GM18502 (cell line): ENCODE data around the gene TMEM178B.

Source experiments
- ATAC-seq: cut with Tn5 transposase; IDR thresholded peaks from one replicate; pipeline ENCODE4 v1.9.1; 2021; ENCODE audit warnings: mild to moderate bottlenecking; ENCODE audit not compliant: unreplicated experiment, poor library complexity

TMEM178B gene

GRCh38 chr7:141251180-141251579, 177.3 kb downstream of the TMEM178B start:
- ATAC-seq: no peak

- no peak for ATAC-seq
Observed at GRCh38 chr7:141251957-141252356, 178.1 kb downstream of the TMEM178B start.

GRCh38 chr7:141257597-141257996, 183.7 kb downstream of the TMEM178B start:
- ATAC-seq: no peak

- ATAC-seq: no peak
Observed at GRCh38 chr7:141258559-141258958, 184.7 kb downstream of the TMEM178B start.

- no peak for ATAC-seq
Observed at GRCh38 chr7:141262101-141263090, 188.5 kb downstream of the TMEM178B start.

- ATAC-seq: no peak
Observed at GRCh38 chr7:141263508-141263907, 189.6 kb downstream of the TMEM178B start.

GRCh38 chr7:141263983-141264382, 190.1 kb downstream of the TMEM178B start:
- no peak for ATAC-seq

- no peak for ATAC-seq
Observed at GRCh38 chr7:141264511-141264910, 190.6 kb downstream of the TMEM178B start.

- ATAC-seq: no peak
Observed at GRCh38 chr7:141265668-141266067, 191.8 kb downstream of the TMEM178B start.

GRCh38 chr7:141268614-141269013, 194.8 kb downstream of the TMEM178B start:
- ATAC-seq: no peak

- no peak for ATAC-seq
Observed at GRCh38 chr7:141271451-141271850, 197.6 kb downstream of the TMEM178B start.

- ATAC-seq: no peak
Observed at GRCh38 chr7:141272417-141272816, 198.6 kb downstream of the TMEM178B start.

- ATAC-seq: no peak
Observed at GRCh38 chr7:141275350-141275749, 201.5 kb downstream of the TMEM178B start.

GRCh38 chr7:141276031-141276430, 202.2 kb downstream of the TMEM178B start:
- no peak for ATAC-seq

- ATAC-seq: no peak
Observed at GRCh38 chr7:141280100-141280499, 206.2 kb downstream of the TMEM178B start.

GRCh38 chr7:141281311-141281710, 207.4 kb downstream of the TMEM178B start:
- ATAC-seq: no peak

- no peak for ATAC-seq
Observed at GRCh38 chr7:141286522-141286921, 212.7 kb downstream of the TMEM178B start.

GRCh38 chr7:141287936-141288335, 214.1 kb downstream of the TMEM178B start:
- ATAC-seq: no peak

GRCh38 chr7:141288626-141289025, 214.8 kb downstream of the TMEM178B start:
- ATAC-seq: no peak

- ATAC-seq: no peak
Observed at GRCh38 chr7:141290365-141290764, 216.5 kb downstream of the TMEM178B start.

GRCh38 chr7:141290973-141291372, 217.1 kb downstream of the TMEM178B start:
- ATAC-seq: no peak

GRCh38 chr7:141291541-141291940, 217.7 kb downstream of the TMEM178B start:
- no peak for ATAC-seq
